Dermis microvascular lymphatic vessel endothelial cell (primary cell): Measurements from ENCODE around the gene USH2A. TPM values are rescaled to one million over a fixed set of nuclear protein-coding genes. Genes with fewer than 3 reads are reported as not detected.

Experiments
- DNase-seq, 2 donors: peaks; one replicate each; pipeline versions ENCODE4 v3.0.0 to v3.0.0-alpha.2; 2010; ENCODE audit warnings: low read depth in 2 of 2
- total RNA-seq: library from RNA; depleted of rRNA; stranded (reverse); fragments of >200 nt; gene quantifications from 2 replicates; pipeline ENCODE4 v1.2.1, GENCODE V29; 2014

The USH2A gene
- total RNA-seq, 1 donor from 2014 or later = not detected

GRCh38 chr1:215793180-215793579 is 630.1 kb downstream of the USH2A start:
- no peak for DNase-seq

GRCh38 chr1:215792446-215792845 is 630.8 kb downstream of the USH2A start:
- DNase-seq = no peak

GRCh38 chr1:215789981-215790380 is 633.3 kb downstream of the USH2A start:
- no peak for DNase-seq

GRCh38 chr1:215786997-215787396 is 636.3 kb downstream of the USH2A start:
- no peak for DNase-seq

GRCh38 chr1:215780641-215781040 is 642.6 kb downstream of the USH2A start:
- no peak for DNase-seq

- DNase-seq = no peak
Measured at GRCh38 chr1:215780139-215780538, 643.1 kb downstream of the USH2A start.

- DNase-seq = no peak
Measured at GRCh38 chr1:215779729-215780128, 643.5 kb downstream of the USH2A start.

- DNase-seq = no peak
Measured at GRCh38 chr1:215777370-215777925, 645.8 kb downstream of the USH2A start.

- no peak for DNase-seq
Measured at GRCh38 chr1:215776336-215776735, 646.9 kb downstream of the USH2A start.

GRCh38 chr1:215772151-215772550 is 651.1 kb downstream of the USH2A start:
- no peak for DNase-seq

GRCh38 chr1:215768303-215768702 is 654.9 kb downstream of the USH2A start:
- DNase-seq = no peak

- DNase-seq = no peak
Measured at GRCh38 chr1:215767761-215768160, 655.5 kb downstream of the USH2A start.

- DNase-seq = no peak
Measured at GRCh38 chr1:215766521-215766920, 656.7 kb downstream of the USH2A start.

GRCh38 chr1:215765833-215766232 is 657.4 kb downstream of the USH2A start:
- no peak for DNase-seq

- DNase-seq = no peak
Measured at GRCh38 chr1:215761446-215761845, 661.8 kb downstream of the USH2A start.

GRCh38 chr1:215754112-215754511 is 669.1 kb downstream of the USH2A start:
- no peak for DNase-seq

GRCh38 chr1:215749414-215749813 is 673.8 kb downstream of the USH2A start:
- no peak for DNase-seq

GRCh38 chr1:215748431-215748830 is 674.8 kb downstream of the USH2A start:
- no peak for DNase-seq

GRCh38 chr1:215744419-215744818 is 678.8 kb downstream of the USH2A start:
- DNase-seq = no peak

- DNase-seq = no peak
Measured at GRCh38 chr1:215739025-215739424, 684.2 kb downstream of the USH2A start.

- DNase-seq = no peak
Measured at GRCh38 chr1:215731699-215732098, 691.5 kb downstream of the USH2A start.

- no peak for DNase-seq
Measured at GRCh38 chr1:215730600-215730999, 692.6 kb downstream of the USH2A start.

GRCh38 chr1:215728169-215728568 is 695.1 kb downstream of the USH2A start:
- DNase-seq = no peak

GRCh38 chr1:215720126-215720525 is 703.1 kb downstream of the USH2A start:
- no peak for DNase-seq
